ENCODE data around the gene C1QTNF5.

GRCh38 chr11:119357074-119357473 lies 16.4 kb upstream of the C1QTNF5 start:
- TF ChIP-seq EZH2 (IDR thresholded peaks at IDR 0.05; ENCODE audit: insufficient read depth, poor library complexity, severe bottlenecking) (no peak), EZH2phosphoT487 (IDR thresholded peaks at IDR 0.05; ENCODE audit: insufficient read depth, low read depth) (no peak)

Data from GM23248 (cell line).